CD4-positive, alpha-beta memory T cell (primary cell): ENCODE data around the gene ATG4B. TPM values are rescaled to one million over a fixed set of nuclear protein-coding genes. Genes with fewer than 3 reads are reported as not detected.

Source experiments
- CTCF ChIA-PET: fragments of 350-600 bp; sonication (Branson Sonifier 250); formaldehyde crosslinking; loops from one replicate; lab custom pipeline; 2021; ENCODE audit warnings: inconsistent platforms; ENCODE audit not compliant: partially characterized antibody; lab: Charles Lee
- POLR2A ChIA-PET: fragments of 350-600 bp; sonication (Branson Sonifier 250); formaldehyde crosslinking; loops from one replicate; lab custom pipeline; 2021; ENCODE audit not compliant: partially characterized antibody; lab: Charles Lee
- DNase-seq, 5 donors: peaks; one replicate each; pipeline versions ENCODE4 v3.0.0 to v3.0.0-alpha.2; 2020 to 2022; ENCODE audit warnings: mixed read lengths in 1 of 5
- H3K27ac ChIP-seq: one replicate; pipeline ENCODE4 v1.7.0; 2013; ENCODE audit warnings: low read depth, low read length
- H3K27me3 ChIP-seq: 2 replicates; pipeline ENCODE4 v1.7.0; 2013; ENCODE audit warnings: mild to moderate bottlenecking, low read length, moderate library complexity; ENCODE audit not compliant: insufficient read depth
- H3K36me3 ChIP-seq: 2 replicates; pipeline ENCODE4 v1.7.0; 2013; ENCODE audit warnings: mild to moderate bottlenecking, low read length, moderate library complexity; ENCODE audit not compliant: insufficient read depth
- H3K4me1 ChIP-seq: 2 replicates; pipeline ENCODE4 v1.7.0; 2013; ENCODE audit warnings: mild to moderate bottlenecking, low read length, moderate library complexity; ENCODE audit not compliant: insufficient read depth
- H3K4me3 ChIP-seq, 2 donors: one replicate each; pipeline ENCODE4 v1.7.0; 2013; ENCODE audit warnings: low read length in 2 of 2, mild to moderate bottlenecking in 1 of 2
- H3K9me3 ChIP-seq, 2 donors: one replicate each; pipeline ENCODE4 v1.7.0; 2013; ENCODE audit warnings: low read length in 2 of 2, control low read depth in 1 of 2; ENCODE audit not compliant: control insufficient read depth in 1 of 2
- H3K27ac Mint-ChIP-seq, 7 donors: one replicate each; pipeline ENCODE4 v1.8.0; 2020 to 2021; ENCODE audit warnings: mixed read lengths in 7 of 7, mild to moderate bottlenecking in 6 of 7, inconsistent platforms in 3 of 7, moderate library complexity in 3 of 7
- H3K27me3 Mint-ChIP-seq, 2 donors: one replicate each; pipeline ENCODE4 v1.8.0; 2020 to 2021; ENCODE audit warnings: mixed read lengths in 2 of 2
- H3K36me3 Mint-ChIP-seq, 2 donors: one replicate each; pipeline ENCODE4 v1.8.0; 2020 to 2021; ENCODE audit warnings: mixed read lengths in 2 of 2, inconsistent platforms in 1 of 2, mild to moderate bottlenecking in 1 of 2
- H3K4me1 Mint-ChIP-seq, 4 donors: one replicate each; pipeline ENCODE4 v1.8.0; 2020 to 2021; ENCODE audit warnings: mixed read lengths in 4 of 4, mild to moderate bottlenecking in 1 of 4
- H3K4me3 Mint-ChIP-seq, 8 donors: one replicate each; pipeline ENCODE4 v1.8.0; 2020 to 2021; ENCODE audit warnings: mixed read lengths in 8 of 8, mild to moderate bottlenecking in 7 of 8, moderate library complexity in 6 of 8, inconsistent platforms in 3 of 8
- H3K9me3 Mint-ChIP-seq, 8 donors: one replicate each; pipeline ENCODE4 v1.8.0; 2020 to 2021; ENCODE audit warnings: mixed read lengths in 8 of 8, mild to moderate bottlenecking in 5 of 8, inconsistent platforms in 3 of 8, moderate library complexity in 1 of 8
- intact Hi-C: fragments of 100-400 bp; cut with micrococcal nuclease; formaldehyde crosslinking; loops from one replicate; pipeline ENCODE4 v1.15.1; 2023
- polyA plus RNA-seq, 2 donors: library from polyadenylated mRNA; unstranded; fragments of 300-500 nt; fragmentation: Illumina TruSeq; gene quantifications; one replicate each; pipeline ENCODE4 v1.2.3, GENCODE V29; 2021
- total RNA-seq, 2 experiments: library from RNA; stranded (reverse); gene quantifications; one replicate each; pipeline ENCODE4 v1.2.3, GENCODE V29; 2021

ATG4B gene
- total and polyA plus RNA-seq, 4 experiments from 2014 or later, result 49.2 to 96.9 (median 73.1) TPM

- H3K9me3 ChIP-seq, result no peaks in the 10 kb centered on the region
- H3K27me3 ChIP-seq, result no peaks in the 10 kb centered on the region
- DNase-seq, result no peak
- no peak overlapping the region for H3K4me3 ChIP-seq
- Mint-ChIP-seq H3K9me3 (no peaks in the 10 kb centered on the region), H3K27me3 (no peaks in the 10 kb centered on the region), H3K36me3 (peaks cover 4 to 26% of the 10 kb centered on the region in 2 donors), H3K27ac (no peak overlapping the region), H3K4me3 (no peak overlapping the region), H3K4me1 (peaks cover 12 to 41% (median 26%) of the 10 kb centered on the region in 4 donors)
- ChIA-PET CTCF (no interaction called here), POLR2A (interaction anchor here (8.0 kb wide), 1 partner anchor 10 kb away, joined by 145 read pairs; the partner anchor contains the start of gene ING5)
- no peak overlapping the region for H3K27ac ChIP-seq
- intact Hi-C loops, result no loop called here
- H3K36me3 ChIP-seq, result peaks cover 9% of the 10 kb centered on the region
- peaks cover 32% of the 10 kb centered on the region for H3K4me1 ChIP-seq
Measured at GRCh38 chr2:241690202-241690717, 52.8 kb downstream of the ATG4B start.

GRCh38 chr2:241692448-241692847 is 55.0 kb downstream of the ATG4B start:
- H3K9me3 Mint-ChIP-seq, result no peaks in the 10 kb centered on the region
- H3K4me1 ChIP-seq, result peaks cover 24% of the 10 kb centered on the region
- H3K36me3 ChIP-seq, result peaks cover 9% of the 10 kb centered on the region
- CTCF ChIA-PET, result interaction anchor here (1.6 to 2.3 kb wide), 2 partner anchors 9 to 187 kb away, joined by 5 to 10 read pairs; partner anchors contain the start of gene ING5
- POLR2A ChIA-PET, result interaction anchor here (8.0 kb wide), 1 partner anchor 8 kb away, joined by 145 read pairs; the partner anchor contains the start of gene ING5
- H3K27me3 ChIP-seq, result no peaks in the 10 kb centered on the region
- no peak overlapping the region for H3K27ac ChIP-seq
- peak overlapping the region in 1 of 7 donors; percentile 15 for H3K27ac Mint-ChIP-seq
- no peaks in the 10 kb centered on the region for H3K9me3 ChIP-seq
- peaks cover 4 to 19% of the 10 kb centered on the region in 2 donors for H3K36me3 Mint-ChIP-seq
- H3K4me3 ChIP-seq, result no peak overlapping the region
- no peaks in the 10 kb centered on the region for H3K27me3 Mint-ChIP-seq
- DNase-seq, result no peak
- H3K4me3 Mint-ChIP-seq, result no peak overlapping the region
- peaks cover 11 to 29% (median 18%) of the 10 kb centered on the region in 4 donors for H3K4me1 Mint-ChIP-seq
- intact Hi-C loops, result no loop called here

GRCh38 chr2:241695651-241696050 is 58.2 kb downstream of the ATG4B start:
- Mint-ChIP-seq H3K36me3 (peaks cover 0 to 8% of the 10 kb centered on the region in 2 donors), H3K4me3 (no peak overlapping the region), H3K27ac (peak overlapping the region in 2 of 7 donors; percentile 1 to 15), H3K27me3 (no peaks in the 10 kb centered on the region), H3K4me1 (peaks cover 6 to 17% (median 9%) of the 10 kb centered on the region in 4 donors), H3K9me3 (no peaks in the 10 kb centered on the region)
- Histone ChIP-seq H3K27me3 (no peaks in the 10 kb centered on the region), H3K4me3 (no peak overlapping the region), H3K9me3 (no peaks in the 10 kb centered on the region), H3K4me1 (no peaks in the 10 kb centered on the region), H3K36me3 (peaks cover under 1% of the 10 kb centered on the region), H3K27ac (no peak overlapping the region)
- POLR2A ChIA-PET, result interaction anchor here (0.7 kb wide), 1 partner anchor 9 kb away, joined by 3 read pairs; the partner anchor contains the start of gene DTYMK
- intact Hi-C loops, result no loop called here
- no peak for DNase-seq
- CTCF ChIA-PET, result interaction anchor here (1.3 kb wide), 1 partner anchor 54 kb away, joined by 3 read pairs; no protein-coding TSS in a partner anchor

- no peaks in the 10 kb centered on the region for H3K27me3 Mint-ChIP-seq
- ChIA-PET CTCF (interaction anchor here (1.2 to 6.0 kb wide), 5 partner anchors 9 to 178 kb away, joined by 4 to 42 read pairs (median 32); partner anchors contain the start of genes D2HGDH and DTYMK), POLR2A (interaction anchor here (0.7 to 8.2 kb wide), 16 partner anchors 12 to 1140 kb away, joined by 3 to 145 read pairs (median 5); partner anchors contain the start of genes D2HGDH, DTYMK and PDCD1)
- Histone ChIP-seq H3K27me3 (no peaks in the 10 kb centered on the region), H3K4me3 (peak overlapping the region; percentile 36 to 69), H3K9me3 (no peaks in the 10 kb centered on the region), H3K36me3 (peaks cover 5% of the 10 kb centered on the region), H3K27ac (peak overlapping the region; percentile 72), H3K4me1 (peaks cover 14% of the 10 kb centered on the region)
- peaks cover 10 to 21% of the 10 kb centered on the region in 2 donors for H3K36me3 Mint-ChIP-seq
- H3K27ac Mint-ChIP-seq, result peak overlapping the region; percentile 87 to 95 (median 90)
- H3K4me1 Mint-ChIP-seq, result peaks cover 12 to 40% (median 26%) of the 10 kb centered on the region in 4 donors
- DNase-seq, result no peak
- H3K9me3 Mint-ChIP-seq, result no peaks in the 10 kb centered on the region
- H3K4me3 Mint-ChIP-seq, result peak overlapping the region; percentile 85 to 95 (median 89)
- intact Hi-C loops, result loop anchor here (1.0 to 10.0 kb wide), 4 partner anchors 193 to 869 kb away; partner anchors contain the start of genes FARP2, HDLBP, SEPTIN2 and STK25
Measured at GRCh38 chr2:241701149-241701398, 63.6 kb downstream of the ATG4B start.

GRCh38 chr2:241701399-241702154 is 64.1 kb downstream of the ATG4B start, which contains the start of gene ING5:
Gene ING5, plus strand, starts transcription at chr2:241702039. Its CDS starts 27 bp downstream, at chr2:241702066.
- H3K27ac Mint-ChIP-seq, result peak within 1 kb of the TSS; percentile 87 to 95 (median 90)
- Histone ChIP-seq H3K9me3 (no peaks in the 10 kb centered on the region), H3K27me3 (no peaks in the 10 kb centered on the region), H3K4me3 (peak within 1 kb of the TSS; percentile 61 to 72), H3K36me3 (peaks cover 8% of the 10 kb centered on the region), H3K27ac (peak within 1 kb of the TSS; percentile 72), H3K4me1 (peaks cover 14% of the 10 kb centered on the region)
- H3K4me3 Mint-ChIP-seq, result peak within 1 kb of the TSS; percentile 85 to 95 (median 89)
- H3K36me3 Mint-ChIP-seq, result peaks cover 15 to 23% of the 10 kb centered on the region in 2 donors
- H3K9me3 Mint-ChIP-seq, result peaks cover 0 to under 1% (median 0%) of the 10 kb centered on the region in 8 donors
- intact Hi-C loops, result loop anchor here (1.0 to 10.0 kb wide), 8 partner anchors 15 to 869 kb away; partner anchors contain the start of genes ATG4B, D2HGDH, DTYMK and FARP2
- H3K27me3 Mint-ChIP-seq, result no peaks in the 10 kb centered on the region
- H3K4me1 Mint-ChIP-seq, result peaks cover 12 to 41% (median 26%) of the 10 kb centered on the region in 4 donors
- DNase-seq, result peak; percentile 91 to 97 (median 95)
- POLR2A ChIA-PET, result interaction anchor here (0.5 to 8.2 kb wide), 28 partner anchors 10 to 1141 kb away, joined by 3 to 145 read pairs (median 4); partner anchors contain the start of genes ATG4B, D2HGDH, DTYMK and HDLBP
- CTCF ChIA-PET, result interaction anchor here (0.9 to 6.0 kb wide), 6 partner anchors 9 to 177 kb away, joined by 4 to 42 read pairs (median 21); partner anchors contain the start of genes D2HGDH and DTYMK

- H3K9me3 ChIP-seq, result no peaks in the 10 kb centered on the region
- peak overlapping the region; percentile 72 for H3K27ac ChIP-seq
- peak overlapping the region; percentile 61 to 72 for H3K4me3 ChIP-seq
- no peaks in the 10 kb centered on the region for H3K27me3 Mint-ChIP-seq
- H3K4me3 Mint-ChIP-seq, result peak overlapping the region; percentile 76 to 87 (median 83)
- H3K9me3 Mint-ChIP-seq, result peaks cover 0 to 7% (median 0%) of the 10 kb centered on the region in 8 donors
- ChIA-PET CTCF (interaction anchor here (0.9 to 6.0 kb wide), 7 partner anchors 10 to 176 kb away, joined by 4 to 42 read pairs (median 10); partner anchors contain the start of genes D2HGDH and DTYMK), POLR2A (interaction anchor here (0.5 to 8.2 kb wide), 27 partner anchors 9 to 1141 kb away, joined by 3 to 145 read pairs (median 4); partner anchors contain the start of genes ATG4B, D2HGDH, DTYMK and HDLBP)
- peak overlapping the region in 6 of 7 donors; percentile 53 to 90 (median 86) for H3K27ac Mint-ChIP-seq
- H3K36me3 ChIP-seq, result peaks cover 8% of the 10 kb centered on the region
- H3K4me1 ChIP-seq, result peaks cover 14% of the 10 kb centered on the region
- peaks cover 12 to 41% (median 25%) of the 10 kb centered on the region in 4 donors for H3K4me1 Mint-ChIP-seq
- peaks cover 24 to 29% of the 10 kb centered on the region in 2 donors for H3K36me3 Mint-ChIP-seq
- H3K27me3 ChIP-seq, result no peaks in the 10 kb centered on the region
- intact Hi-C loops, result loop anchor here (1.0 to 10.0 kb wide), 5 partner anchors 16 to 348 kb away; partner anchors contain the start of genes ATG4B, D2HGDH, DTYMK and FARP2
- peak; percentile 89 to 91 (median 89) for DNase-seq
Measured at GRCh38 chr2:241702155-241703031, 64.9 kb downstream of the ATG4B start.
